IMR-90 (cell line): ENCODE results near the gene DPPA3. TPM values are rescaled to one million over a fixed set of nuclear protein-coding genes. Genes with fewer than 3 reads are reported as not detected.

ENCODE experiments used
- ATAC-seq: fragments of 200-7000 bp; cut with Tn5 transposase; 2 replicates; pipeline ENCODE4 v1.9.1; 2020; ENCODE audit warnings: low read depth, mild to moderate bottlenecking, moderate library complexity
- Bru-seq: library from RNA; stranded (reverse); fragments of 400-500 nt; gene quantifications from one replicate; lab custom pipeline; 2021; lab: Mats Ljungman, UMichigan
- BruChase-seq, 2 experiments: library from RNA; stranded (reverse); fragments of 400-500 nt; gene quantifications; one replicate each; lab custom pipeline; 2021; lab: Mats Ljungman, UMichigan
- BruUV-seq: library from RNA; stranded (reverse); fragments of 400-500 nt; replicated peaks from 2 replicates; lab custom pipeline; 2021; lab: Mats Ljungman, UMichigan
- CTCF ChIA-PET: fragments of 300-600 bp; formaldehyde crosslinking; extraction: SDS; loops from one replicate; lab custom pipeline; 2021; ENCODE audit warnings: antibody characterized with exemption; lab: Yijun Ruan, JAX
- POLR2A ChIA-PET: fragments of 300-600 bp; sonication (Branson Sonifier 250); formaldehyde crosslinking; loops from one replicate; lab custom pipeline; 2022; ENCODE audit warnings: antibody characterized with exemption; ENCODE audit not compliant: unreplicated experiment; lab: Charles Lee
- DNase-seq: peaks from one replicate; pipeline ENCODE4 v3.0.0; 2013
- H2AFZ ChIP-seq: replicated peaks from 2 replicates; pipeline ENCODE3; 2013; ENCODE audit warnings: low read length, mild to moderate bottlenecking; ENCODE audit not compliant: poor library complexity
- H2AK5ac ChIP-seq: 2 replicates; pipeline ENCODE4 v1.6.1; 2013; ENCODE audit warnings: low read depth, low read length, inconsistent platforms
- H2AK9ac ChIP-seq: replicated peaks from 2 replicates; pipeline ENCODE3; 2013; ENCODE audit warnings: mild to moderate bottlenecking, low read depth, low read length, moderate library complexity; ENCODE audit not compliant: poor library complexity
- H2BK120ac ChIP-seq: 2 replicates; pipeline ENCODE4 v1.6.1; 2013; ENCODE audit warnings: low read depth, low read length, inconsistent platforms
- H2BK15ac ChIP-seq: 3 replicates; pipeline ENCODE4 v1.6.1; 2013; ENCODE audit warnings: low read depth, low read length, inconsistent platforms
- H2BK20ac ChIP-seq: 2 replicates; pipeline ENCODE4 v1.6.1; 2013; ENCODE audit warnings: low read depth, mild to moderate bottlenecking, inconsistent platforms, low read length, moderate library complexity
- H2BK5ac ChIP-seq: 2 replicates; pipeline ENCODE4 v1.6.1; 2013; ENCODE audit warnings: mild to moderate bottlenecking, low read depth, low read length, inconsistent platforms; ENCODE audit not compliant: poor library complexity, severe bottlenecking
- H3K14ac ChIP-seq: replicated peaks from 2 replicates; pipeline ENCODE4 v1.6.1; 2013; ENCODE audit warnings: low read depth, low read length, inconsistent platforms
- H3K18ac ChIP-seq: 2 replicates; pipeline ENCODE4 v1.6.1; 2013; ENCODE audit warnings: low read depth, low read length, control low read depth
- H3K23ac ChIP-seq: 2 replicates; pipeline ENCODE4 v1.6.1; 2013; ENCODE audit warnings: low read depth, low read length, inconsistent platforms
- H3K27ac ChIP-seq: 2 replicates; pipeline ENCODE4 v1.5.1; 2013; ENCODE audit warnings: mild to moderate bottlenecking, control low read depth, low read length; ENCODE audit not compliant: insufficient read depth
- H3K27me3 ChIP-seq: 2 replicates; pipeline ENCODE4 v1.6.1; 2013; ENCODE audit warnings: low read length; ENCODE audit not compliant: control insufficient read depth, insufficient read depth
- H3K36me3 ChIP-seq: 2 replicates; pipeline ENCODE4 v1.6.1; 2013; ENCODE audit warnings: low read length, mixed read lengths; ENCODE audit not compliant: control insufficient read depth, insufficient read depth
- H3K4ac ChIP-seq: 2 replicates; pipeline ENCODE4 v1.6.1; 2013; ENCODE audit warnings: low read depth, low read length, inconsistent platforms
- H3K4me1 ChIP-seq: 2 replicates; pipeline ENCODE4 v1.6.1; 2013; ENCODE audit warnings: low read length, mixed read lengths; ENCODE audit not compliant: control insufficient read depth, insufficient read depth
- H3K4me2 ChIP-seq: 2 replicates; pipeline ENCODE4 v1.6.1; 2013; ENCODE audit warnings: low read depth, mild to moderate bottlenecking, control low read depth, low read length, moderate library complexity
- H3K4me3 ChIP-seq: 2 replicates; pipeline ENCODE4 v1.5.1; 2013; ENCODE audit warnings: low read depth, mild to moderate bottlenecking, control low read depth, low read length, moderate library complexity; ENCODE audit not compliant: insufficient read depth
- H3K56ac ChIP-seq: 2 replicates; pipeline ENCODE4 v1.6.1; 2013; ENCODE audit warnings: low read length, inconsistent platforms; ENCODE audit not compliant: insufficient read depth; ENCODE audit errors: extremely low read depth
- H3K79me1 ChIP-seq, 2 experiments: 2 replicates each; pipeline ENCODE4 v1.6.1; 2013; ENCODE audit warnings: low read length in 2 of 2, inconsistent platforms in 1 of 2, low read depth in 1 of 2
- H3K9ac ChIP-seq: 2 replicates; pipeline ENCODE4 v1.6.1; 2013; ENCODE audit warnings: low read depth, low read length, control low read depth
- H3K9me1 ChIP-seq: 2 replicates; pipeline ENCODE4 v1.6.1; 2013; ENCODE audit warnings: low read length, inconsistent platforms; ENCODE audit not compliant: insufficient read depth
- H3K9me3 ChIP-seq: 2 replicates; pipeline ENCODE4 v1.6.1; 2013; ENCODE audit warnings: low read length; ENCODE audit not compliant: control insufficient read depth, insufficient read depth
- H4K20me1 ChIP-seq: 2 replicates; pipeline ENCODE4 v1.6.1; 2013; ENCODE audit warnings: low read length, inconsistent platforms; ENCODE audit not compliant: insufficient read depth
- H4K5ac ChIP-seq: 2 replicates; pipeline ENCODE4 v1.6.1; 2013; ENCODE audit warnings: mild to moderate bottlenecking, low read depth, low read length, control low read depth
- H4K8ac ChIP-seq, 2 experiments: 2 replicates each; pipeline ENCODE4 v1.6.1; 2013; ENCODE audit warnings: low read depth in 2 of 2, low read length in 2 of 2, control low read depth in 1 of 2, inconsistent platforms in 1 of 2
- H4K91ac ChIP-seq: 2 replicates; pipeline ENCODE4 v1.6.1; 2013; ENCODE audit warnings: low read depth, low read length, inconsistent platforms; ENCODE audit not compliant: insufficient read depth
- BHLHE40 ChIP-seq: fragments of 150-350 bp; IDR thresholded peaks from 2 replicates; pipeline ENCODE4 v1.6.1; 2016; ENCODE audit warnings: mild to moderate bottlenecking, low read depth, low read length
- FOS ChIP-seq: fragments of 150-350 bp; IDR thresholded peaks from 2 replicates; pipeline ENCODE4 v1.6.1; 2016; ENCODE audit warnings: low read depth, low read length
- MAFK ChIP-seq: IDR thresholded peaks from 2 replicates; pipeline ENCODE4 v1.6.1; 2012; ENCODE audit warnings: low read depth, low read length, improper control_type of control experiment
- MXI1 ChIP-seq: IDR thresholded peaks from 2 replicates; pipeline ENCODE4 v1.6.1; 2012; ENCODE audit warnings: low read depth, mild to moderate bottlenecking, low read length, moderate library complexity, borderline replicate concordance
- RAD21 ChIP-seq: IDR thresholded peaks from 2 replicates; pipeline ENCODE4 v1.6.1; 2012; ENCODE audit warnings: low read length, improper control_type of control experiment
- WGBS, 2 experiments: methylation state at CpG; one replicate each; pipeline versions ENCODE4 v1.1.5 to v1.1.7; 2013; ENCODE audit warnings: missing lambda C conversion rate in 2 of 2; ENCODE audit not compliant: insufficient read length in 1 of 2; ENCODE audit errors: extremely low coverage in 2 of 2; 5-methylcytosine and 5-hydroxymethylcytosine counted together
- dilution Hi-C: fragments of 300-500 bp; cut with HindIII; formaldehyde crosslinking; loops from one replicate; pipeline ENCODE4 v1.14.3; 2018; ENCODE audit warnings: low sequenced_read_pairs; ENCODE audit not compliant: unreplicated experiment
- in situ Hi-C: fragments of 300-500 bp; cut with MboI; formaldehyde crosslinking; loops from 3 replicates; pipeline ENCODE4 v1.14.3; 2019; ENCODE audit warnings: low sequenced_read_pairs, inconsistent platforms, mixed read lengths
- intact Hi-C: fragments of 100-400 bp; cut with micrococcal nuclease; formaldehyde crosslinking; loops from 2 replicates; pipeline ENCODE4 v1.10.0; 2022
- long read RNA-seq: library from polyadenylated mRNA; unstranded; transcript quantifications from one replicate; pipeline ENCODE4 v2.0.0, GENCODE V29; 2021; ENCODE audit not compliant: unreplicated experiment
- polyA plus RNA-seq, 3 experiments: library from polyadenylated mRNA; depleted of rRNA; stranded (reverse); fragments of >200 nt; gene quantifications; 2 replicates each; pipeline ENCODE4 v1.2.3, GENCODE V29; 2012; ENCODE audit warnings: low replicate concordance in 1 of 3
- total RNA-seq: library from RNA; depleted of rRNA; stranded (reverse); fragments of >200 nt; gene quantifications from 2 replicates; pipeline ENCODE4 v1.2.3, GENCODE V29; 2012; rRNA removed

Gene DPPA3
- total RNA-seq (not detected in 2 replicates), polyA plus RNA-seq (2012; rRNA removed) (not detected in 2 replicates), Bru-seq, nascent RNA (not detected), BruChase-seq, experiment 1, labeled RNA remaining after a 6-hour chase (not detected), BruChase-seq, experiment 2, labeled RNA remaining after a 2-hour chase (not detected)
- polyA plus RNA-seq (2012; cell fraction: cytosol; rRNA removed): not detected in 2 replicates
- polyA plus RNA-seq (2012; cell fraction: nucleus; rRNA removed; ENCODE audit: low replicate concordance): not detected in 2 replicates
- long read RNA-seq: 0 reads

DNA sequence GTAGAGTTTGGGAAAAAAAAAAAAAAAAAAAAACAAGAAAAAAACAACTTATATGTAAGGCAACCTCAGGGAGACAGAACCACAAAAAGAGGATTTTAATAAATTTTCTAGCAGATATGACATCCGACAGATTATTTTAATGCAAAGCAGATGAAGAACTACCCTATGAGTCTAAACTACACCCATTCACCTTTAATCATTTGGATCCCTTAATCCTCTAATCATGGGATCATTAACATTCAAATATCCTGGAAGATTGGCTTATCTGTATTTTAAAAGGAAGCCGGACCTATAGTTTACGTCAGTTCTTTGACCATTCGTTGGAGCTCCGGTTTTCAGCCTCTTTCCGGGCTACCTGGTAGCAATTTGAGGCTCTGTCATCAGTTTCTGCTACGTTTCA lies at the start of gene DPPA3:
DPPA3 (plus strand) TSS at position 301 of the 400 bp plus-strand sequence. CDS start 138 bp downstream, outside the sequence.
- Histone ChIP-seq H4K91ac (no peak within 1 kb of the TSS), H2BK20ac (no peak within 1 kb of the TSS), H4K20me1 (no peaks in the 10 kb centered on the region), H3K4me2 (no peak within 1 kb of the TSS), H3K4me3 (no peak within 1 kb of the TSS), H3K27me3 (no peaks in the 10 kb centered on the region), H3K9ac (no peak within 1 kb of the TSS), H2BK15ac (no peak within 1 kb of the TSS), H3K27ac (no peak within 1 kb of the TSS), H2AK9ac (no peak within 1 kb of the TSS), H2BK5ac (no peak within 1 kb of the TSS), H3K36me3 (no peaks in the 10 kb centered on the region), H3K79me1 (no peaks in the 10 kb centered on the region), H3K18ac (no peak within 1 kb of the TSS), H3K23ac (no peak within 1 kb of the TSS), H3K9me3 (peaks cover 15% of the 10 kb centered on the region; the same call in 1 of the 2 replicates), H3K9me1 (no peaks in the 10 kb centered on the region), H2AFZ (no peak within 1 kb of the TSS), H4K5ac (no peak within 1 kb of the TSS), H2BK120ac (no peak within 1 kb of the TSS), H3K4ac (no peak within 1 kb of the TSS), H3K14ac (no peak within 1 kb of the TSS), H2AK5ac (no peak within 1 kb of the TSS), H3K56ac (no peak within 1 kb of the TSS), H4K8ac (no peak within 1 kb of the TSS), H3K4me1 (no peaks in the 10 kb centered on the region)
- WGBS, 2 experiments: 46% methylated on average over 5 of the region's 7 CpGs; no CpG with 5 or more reads in 1 of the 2 experiments
- intact Hi-C loops (no loop called here), dilution Hi-C loops (no loop called here), in situ Hi-C loops (no loop called here)
- ChIA-PET CTCF (no interaction called here), POLR2A (no interaction called here)
- no TSS peak for BruUV-seq
- ATAC-seq (no peak), DNase-seq (no peak)
- no peak for TF ChIP-seq FOS
- TF ChIP-seq RAD21: no peak
- TF ChIP-seq BHLHE40: no peak
- TF ChIP-seq MAFK: no peak
- no peak for TF ChIP-seq MXI1
